ENCODE measurements around the gene CDK5. TPM values are rescaled to one million over a fixed set of nuclear protein-coding genes. Genes with fewer than 3 reads are reported as not detected.
A peak's percentile ranks its signal among the peaks of the same experiment; 100 is the strongest.

Gene CDK5
- total and polyA plus RNA-seq, 9 of the 15 experiments (the other 6 are each of a cell fraction or from before 2014, with no cell fraction given): 3.2 to 38.0 (median 27.5) TPM

DNA sequence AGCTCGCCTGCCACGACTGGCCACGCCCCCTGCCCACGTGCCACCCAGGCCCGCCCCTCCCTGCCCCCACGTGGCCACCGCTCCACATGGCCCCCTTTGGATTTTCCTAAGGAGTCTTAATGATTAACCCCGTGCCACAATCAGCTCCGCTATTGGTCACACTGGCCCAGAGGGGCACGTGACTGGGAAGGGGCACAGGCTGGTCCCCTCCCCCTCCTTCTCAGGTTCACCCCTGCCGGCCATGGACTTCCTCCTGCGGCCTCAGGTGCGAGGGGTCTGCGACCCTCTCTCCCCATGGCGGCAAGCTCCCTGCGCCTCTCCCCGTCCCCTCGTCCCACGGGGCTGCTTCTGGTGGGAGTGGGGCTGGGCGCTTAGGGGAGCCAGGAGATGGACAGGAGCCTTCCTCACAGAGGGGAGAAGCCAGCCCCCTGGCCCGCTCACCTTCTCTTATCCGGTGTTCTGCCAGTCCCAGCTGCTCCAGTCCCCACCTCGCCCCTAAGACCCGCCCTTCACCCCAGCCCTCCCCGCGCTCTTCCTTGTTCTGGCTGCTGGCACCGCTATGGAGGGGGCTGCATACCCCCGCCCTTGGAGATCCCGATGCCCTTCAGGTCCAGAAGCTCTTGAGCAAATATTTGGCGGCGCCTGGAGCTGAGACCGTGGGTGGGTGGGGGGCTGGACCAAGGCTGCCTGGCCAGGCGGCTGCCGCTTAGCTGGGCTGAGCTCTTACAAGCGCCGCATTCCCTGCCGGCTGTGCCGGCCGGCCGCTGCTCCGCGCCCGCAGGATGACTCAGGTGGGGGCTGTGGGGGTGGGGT is 4.9 kb upstream of the CDK5 start (continued):
- TF ChIP-seq, protein P1, sequence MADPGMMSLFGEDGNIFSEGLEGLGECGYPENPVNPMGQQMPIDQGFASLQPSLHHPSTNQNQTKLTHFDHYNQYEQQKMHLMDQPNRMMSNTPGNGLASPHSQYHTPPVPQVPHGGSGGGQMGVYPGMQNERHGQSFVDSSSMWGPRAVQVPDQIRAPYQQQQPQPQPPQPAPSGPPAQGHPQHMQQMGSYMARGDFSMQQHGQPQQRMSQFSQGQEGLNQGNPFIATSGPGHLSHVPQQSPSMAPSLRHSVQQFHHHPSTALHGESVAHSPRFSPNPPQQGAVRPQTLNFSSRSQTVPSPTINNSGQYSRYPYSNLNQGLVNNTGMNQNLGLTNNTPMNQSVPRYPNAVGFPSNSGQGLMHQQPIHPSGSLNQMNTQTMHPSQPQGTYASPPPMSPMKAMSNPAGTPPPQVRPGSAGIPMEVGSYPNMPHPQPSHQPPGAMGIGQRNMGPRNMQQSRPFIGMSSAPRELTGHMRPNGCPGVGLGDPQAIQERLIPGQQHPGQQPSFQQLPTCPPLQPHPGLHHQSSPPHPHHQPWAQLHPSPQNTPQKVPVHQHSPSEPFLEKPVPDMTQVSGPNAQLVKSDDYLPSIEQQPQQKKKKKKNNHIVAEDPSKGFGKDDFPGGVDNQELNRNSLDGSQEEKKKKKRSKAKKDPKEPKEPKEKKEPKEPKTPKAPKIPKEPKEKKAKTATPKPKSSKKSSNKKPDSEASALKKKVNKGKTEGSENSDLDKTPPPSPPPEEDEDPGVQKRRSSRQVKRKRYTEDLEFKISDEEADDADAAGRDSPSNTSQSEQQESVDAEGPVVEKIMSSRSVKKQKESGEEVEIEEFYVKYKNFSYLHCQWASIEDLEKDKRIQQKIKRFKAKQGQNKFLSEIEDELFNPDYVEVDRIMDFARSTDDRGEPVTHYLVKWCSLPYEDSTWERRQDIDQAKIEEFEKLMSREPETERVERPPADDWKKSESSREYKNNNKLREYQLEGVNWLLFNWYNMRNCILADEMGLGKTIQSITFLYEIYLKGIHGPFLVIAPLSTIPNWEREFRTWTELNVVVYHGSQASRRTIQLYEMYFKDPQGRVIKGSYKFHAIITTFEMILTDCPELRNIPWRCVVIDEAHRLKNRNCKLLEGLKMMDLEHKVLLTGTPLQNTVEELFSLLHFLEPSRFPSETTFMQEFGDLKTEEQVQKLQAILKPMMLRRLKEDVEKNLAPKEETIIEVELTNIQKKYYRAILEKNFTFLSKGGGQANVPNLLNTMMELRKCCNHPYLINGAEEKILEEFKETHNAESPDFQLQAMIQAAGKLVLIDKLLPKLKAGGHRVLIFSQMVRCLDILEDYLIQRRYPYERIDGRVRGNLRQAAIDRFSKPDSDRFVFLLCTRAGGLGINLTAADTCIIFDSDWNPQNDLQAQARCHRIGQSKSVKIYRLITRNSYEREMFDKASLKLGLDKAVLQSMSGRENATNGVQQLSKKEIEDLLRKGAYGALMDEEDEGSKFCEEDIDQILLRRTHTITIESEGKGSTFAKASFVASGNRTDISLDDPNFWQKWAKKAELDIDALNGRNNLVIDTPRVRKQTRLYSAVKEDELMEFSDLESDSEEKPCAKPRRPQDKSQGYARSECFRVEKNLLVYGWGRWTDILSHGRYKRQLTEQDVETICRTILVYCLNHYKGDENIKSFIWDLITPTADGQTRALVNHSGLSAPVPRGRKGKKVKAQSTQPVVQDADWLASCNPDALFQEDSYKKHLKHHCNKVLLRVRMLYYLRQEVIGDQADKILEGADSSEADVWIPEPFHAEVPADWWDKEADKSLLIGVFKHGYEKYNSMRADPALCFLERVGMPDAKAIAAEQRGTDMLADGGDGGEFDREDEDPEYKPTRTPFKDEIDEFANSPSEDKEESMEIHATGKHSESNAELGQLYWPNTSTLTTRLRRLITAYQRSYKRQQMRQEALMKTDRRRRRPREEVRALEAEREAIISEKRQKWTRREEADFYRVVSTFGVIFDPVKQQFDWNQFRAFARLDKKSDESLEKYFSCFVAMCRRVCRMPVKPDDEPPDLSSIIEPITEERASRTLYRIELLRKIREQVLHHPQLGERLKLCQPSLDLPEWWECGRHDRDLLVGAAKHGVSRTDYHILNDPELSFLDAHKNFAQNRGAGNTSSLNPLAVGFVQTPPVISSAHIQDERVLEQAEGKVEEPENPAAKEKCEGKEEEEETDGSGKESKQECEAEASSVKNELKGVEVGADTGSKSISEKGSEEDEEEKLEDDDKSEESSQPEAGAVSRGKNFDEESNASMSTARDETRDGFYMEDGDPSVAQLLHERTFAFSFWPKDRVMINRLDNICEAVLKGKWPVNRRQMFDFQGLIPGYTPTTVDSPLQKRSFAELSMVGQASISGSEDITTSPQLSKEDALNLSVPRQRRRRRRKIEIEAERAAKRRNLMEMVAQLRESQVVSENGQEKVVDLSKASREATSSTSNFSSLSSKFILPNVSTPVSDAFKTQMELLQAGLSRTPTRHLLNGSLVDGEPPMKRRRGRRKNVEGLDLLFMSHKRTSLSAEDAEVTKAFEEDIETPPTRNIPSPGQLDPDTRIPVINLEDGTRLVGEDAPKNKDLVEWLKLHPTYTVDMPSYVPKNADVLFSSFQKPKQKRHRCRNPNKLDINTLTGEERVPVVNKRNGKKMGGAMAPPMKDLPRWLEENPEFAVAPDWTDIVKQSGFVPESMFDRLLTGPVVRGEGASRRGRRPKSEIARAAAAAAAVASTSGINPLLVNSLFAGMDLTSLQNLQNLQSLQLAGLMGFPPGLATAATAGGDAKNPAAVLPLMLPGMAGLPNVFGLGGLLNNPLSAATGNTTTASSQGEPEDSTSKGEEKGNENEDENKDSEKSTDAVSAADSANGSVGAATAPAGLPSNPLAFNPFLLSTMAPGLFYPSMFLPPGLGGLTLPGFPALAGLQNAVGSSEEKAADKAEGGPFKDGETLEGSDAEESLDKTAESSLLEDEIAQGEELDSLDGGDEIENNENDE (IDR thresholded peaks at IDR 0.05; ENCODE audit: low read depth, low read length): no peak
- TF ChIP-seq SPI1 (IDR thresholded peaks at IDR 0.05; ENCODE audit: borderline replicate concordance, low read depth, low read length): no peak
- TF ChIP-seq, protein P2, sequence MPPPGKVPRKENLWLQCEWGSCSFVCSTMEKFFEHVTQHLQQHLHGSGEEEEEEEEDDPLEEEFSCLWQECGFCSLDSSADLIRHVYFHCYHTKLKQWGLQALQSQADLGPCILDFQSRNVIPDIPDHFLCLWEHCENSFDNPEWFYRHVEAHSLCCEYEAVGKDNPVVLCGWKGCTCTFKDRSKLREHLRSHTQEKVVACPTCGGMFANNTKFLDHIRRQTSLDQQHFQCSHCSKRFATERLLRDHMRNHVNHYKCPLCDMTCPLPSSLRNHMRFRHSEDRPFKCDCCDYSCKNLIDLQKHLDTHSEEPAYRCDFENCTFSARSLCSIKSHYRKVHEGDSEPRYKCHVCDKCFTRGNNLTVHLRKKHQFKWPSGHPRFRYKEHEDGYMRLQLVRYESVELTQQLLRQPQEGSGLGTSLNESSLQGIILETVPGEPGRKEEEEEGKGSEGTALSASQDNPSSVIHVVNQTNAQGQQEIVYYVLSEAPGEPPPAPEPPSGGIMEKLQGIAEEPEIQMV (tag; conservative IDR thresholded peaks at IDR 0.05; ENCODE audit: low read depth): no peak
- TF ChIP-seq CCNT2 (IDR thresholded peaks at IDR 0.05; ENCODE audit: borderline replicate concordance, extremely low read depth, insufficient read length, low read depth, low read length): peak; percentile 50
- TF ChIP-seq, protein P3, sequence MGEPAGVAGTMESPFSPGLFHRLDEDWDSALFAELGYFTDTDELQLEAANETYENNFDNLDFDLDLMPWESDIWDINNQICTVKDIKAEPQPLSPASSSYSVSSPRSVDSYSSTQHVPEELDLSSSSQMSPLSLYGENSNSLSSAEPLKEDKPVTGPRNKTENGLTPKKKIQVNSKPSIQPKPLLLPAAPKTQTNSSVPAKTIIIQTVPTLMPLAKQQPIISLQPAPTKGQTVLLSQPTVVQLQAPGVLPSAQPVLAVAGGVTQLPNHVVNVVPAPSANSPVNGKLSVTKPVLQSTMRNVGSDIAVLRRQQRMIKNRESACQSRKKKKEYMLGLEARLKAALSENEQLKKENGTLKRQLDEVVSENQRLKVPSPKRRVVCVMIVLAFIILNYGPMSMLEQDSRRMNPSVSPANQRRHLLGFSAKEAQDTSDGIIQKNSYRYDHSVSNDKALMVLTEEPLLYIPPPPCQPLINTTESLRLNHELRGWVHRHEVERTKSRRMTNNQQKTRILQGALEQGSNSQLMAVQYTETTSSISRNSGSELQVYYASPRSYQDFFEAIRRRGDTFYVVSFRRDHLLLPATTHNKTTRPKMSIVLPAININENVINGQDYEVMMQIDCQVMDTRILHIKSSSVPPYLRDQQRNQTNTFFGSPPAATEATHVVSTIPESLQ (CRISPR knock-in tag; IDR thresholded peaks at IDR 0.05): peak; percentile 91
- TF ChIP-seq E2F3 (CRISPR knock-in tag; IDR thresholded peaks at IDR 0.05): peak; percentile 30; the same call in 1 of the 2 replicates
- no peak for TF ChIP-seq HIVEP1 (CRISPR knock-in tag; IDR thresholded peaks at IDR 0.05)
- TF ChIP-seq SIN3B (IDR thresholded peaks at IDR 0.05; ENCODE audit: low read depth): no peak
- no peak for TF ChIP-seq SIX5 (IDR thresholded peaks at IDR 0.05; ENCODE audit: borderline replicate concordance in 1 of 2, insufficient read depth in 1 of 2, low read depth in 1 of 2, low read length in 2 of 2)
- 0 out of 2 replicates have a peak, but pooled peaks have one; percentile 9 for TF ChIP-seq SMARCE1 (IDR thresholded peaks at IDR 0.05)
- TF ChIP-seq HSF4 (CRISPR knock-in tag; IDR thresholded peaks at IDR 0.05; ENCODE audit: borderline replicate concordance): no peak

Measured in K562 (cell line).